NCI-H524 (cell line): ENCODE measurements around the gene TRIM40.
"Not testable (repeated sequence)": the region's sequence is repeated elsewhere in the genome, so short reads cannot be mapped to it uniquely, and the experiment has no call there.

Source experiments
- DNase-seq, 2 experiments: peaks; one replicate each; lab custom pipeline; 2025; lab: John Stamatoyannopoulos, UW

The TRIM40 gene

GRCh38 chr6:30113003-30113759 is 22.8 kb upstream of the TRIM40 start, which contains the start of gene TRIM31:
TSS of gene TRIM31 (minus strand) at chr6:30113090. CDS start at chr6:30112805, 285 bp downstream.
- DNase-seq: no peak

GRCh38 chr6:30113841-30114240 is 22.1 kb upstream of the TRIM40 start:
- no peak for DNase-seq

GRCh38 chr6:30116724-30117123 is 19.2 kb upstream of the TRIM40 start:
- no peak for DNase-seq

GRCh38 chr6:30118691-30119090 is 17.2 kb upstream of the TRIM40 start:
- DNase-seq: not testable (repeated sequence)

GRCh38 chr6:30121446-30122366 is 14.2 kb upstream of the TRIM40 start:
- no peak for DNase-seq

GRCh38 chr6:30122515-30122914 is 13.4 kb upstream of the TRIM40 start:
- DNase-seq: no peak

GRCh38 chr6:30127238-30128093 is 8.5 kb upstream of the TRIM40 start:
- DNase-seq: peak in 1 of 2 experiments; percentile 6

- DNase-seq: no peak
These were observed 6.4 kb upstream of the TRIM40 start for GRCh38 chr6:30129265-30130178.

- no peak for DNase-seq
These were observed 5.7 kb upstream of the TRIM40 start for GRCh38 chr6:30130179-30130679.

- peak; percentile 47 to 78 for DNase-seq
These were observed 4.8 kb upstream of the TRIM40 start for GRCh38 chr6:30130887-30131862.

GRCh38 chr6:30131947-30132497 is 3.9 kb upstream of the TRIM40 start:
- DNase-seq: no peak

- no peak for DNase-seq
These were observed 793 bp upstream of the TRIM40 start for GRCh38 chr6:30135147-30135546.

GRCh38 chr6:30136570-30137286 is 788 bp downstream of the TRIM40 start:
- DNase-seq: no peak

GRCh38 chr6:30140240-30140639 is 4.3 kb downstream of the TRIM40 start:
- not testable (repeated sequence) for DNase-seq

- no peak for DNase-seq
These were observed 6.7 kb downstream of the TRIM40 start for GRCh38 chr6:30142665-30143064.

GRCh38 chr6:30143780-30144179 is 7.8 kb downstream of the TRIM40 start:
- no peak for DNase-seq

- DNase-seq: no peak
These were observed 8.9 kb downstream of the TRIM40 start for GRCh38 chr6:30144811-30145210.

GRCh38 chr6:30145818-30146217 is 9.9 kb downstream of the TRIM40 start:
- DNase-seq: peak in 1 of 2 experiments; percentile 36
